Activated naive CD8-positive, alpha-beta T cell (primary cell): ENCODE results near the gene SHC3.

Experiments
- H3K27ac Mint-ChIP-seq: one replicate; pipeline ENCODE4 v1.8.0; 2021; ENCODE audit warnings: mixed read lengths
- H3K27me3 Mint-ChIP-seq: one replicate; pipeline ENCODE4 v1.8.0; 2021; ENCODE audit warnings: mixed read lengths
- H3K36me3 Mint-ChIP-seq: one replicate; pipeline ENCODE4 v1.8.0; 2021; ENCODE audit warnings: mixed read lengths
- H3K4me1 Mint-ChIP-seq: one replicate; pipeline ENCODE4 v1.8.0; 2021; ENCODE audit warnings: low read depth, mixed read lengths
- H3K4me3 Mint-ChIP-seq: one replicate; pipeline ENCODE4 v1.8.0; 2021; ENCODE audit warnings: mild to moderate bottlenecking, mixed read lengths
- H3K9me3 Mint-ChIP-seq: one replicate; pipeline ENCODE4 v1.8.0; 2021; ENCODE audit warnings: low read depth, mixed read lengths

The SHC3 gene

DNA sequence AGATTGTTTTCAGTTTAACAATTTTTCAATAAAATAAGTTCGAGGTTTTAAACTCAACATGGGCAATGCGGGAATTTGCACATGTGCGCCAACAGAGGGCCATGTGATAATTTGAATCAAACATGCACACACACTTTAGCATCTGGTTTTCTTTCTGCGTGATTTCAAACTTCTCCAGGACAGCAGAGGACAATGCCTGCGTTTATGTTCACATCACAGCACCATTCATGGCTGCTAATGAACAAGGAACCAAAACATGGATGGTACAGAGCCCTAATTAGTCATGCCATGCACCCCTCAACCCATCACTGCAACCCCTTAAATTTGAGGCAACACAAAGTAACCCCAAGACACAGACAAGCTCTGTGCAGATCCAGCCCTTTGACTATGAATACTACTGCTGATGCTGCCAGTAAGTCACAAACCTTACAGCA is 2.8 kb downstream of the SHC3 start:
- H3K9me3 Mint-ChIP-seq = no peaks in the 10 kb centered on the region
- peaks cover 26% of the 10 kb centered on the region for H3K4me1 Mint-ChIP-seq
- no peak overlapping the region for H3K27ac Mint-ChIP-seq
- H3K36me3 Mint-ChIP-seq = no peaks in the 10 kb centered on the region
- no peak overlapping the region for H3K4me3 Mint-ChIP-seq
- peaks cover 31% of the 10 kb centered on the region for H3K27me3 Mint-ChIP-seq

DNA sequence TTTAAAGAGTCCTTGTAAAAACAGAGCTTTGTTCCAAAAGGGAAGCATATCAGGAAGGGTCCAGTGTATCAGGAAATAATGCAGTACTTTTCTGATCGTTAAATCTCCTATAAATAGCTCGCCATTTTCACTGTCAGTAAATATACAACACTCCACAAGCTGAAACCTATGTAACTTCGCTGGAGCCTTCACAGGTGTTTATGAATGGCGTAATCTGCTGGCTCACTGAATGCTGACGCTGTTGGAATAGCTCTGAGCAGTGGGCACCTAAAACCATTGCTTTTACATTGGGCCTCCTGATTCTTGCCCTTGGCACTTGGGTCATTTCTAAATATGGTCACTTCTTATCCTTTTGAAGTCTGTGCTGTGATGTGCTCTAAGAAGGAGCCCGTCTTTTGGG is 4.3 kb downstream of the SHC3 start:
- no peak overlapping the region for H3K4me3 Mint-ChIP-seq
- no peak overlapping the region for H3K27ac Mint-ChIP-seq
- peaks cover 12% of the 10 kb centered on the region for H3K4me1 Mint-ChIP-seq
- H3K9me3 Mint-ChIP-seq = no peaks in the 10 kb centered on the region
- H3K36me3 Mint-ChIP-seq = no peaks in the 10 kb centered on the region
- H3K27me3 Mint-ChIP-seq = peaks cover 21% of the 10 kb centered on the region

DNA sequence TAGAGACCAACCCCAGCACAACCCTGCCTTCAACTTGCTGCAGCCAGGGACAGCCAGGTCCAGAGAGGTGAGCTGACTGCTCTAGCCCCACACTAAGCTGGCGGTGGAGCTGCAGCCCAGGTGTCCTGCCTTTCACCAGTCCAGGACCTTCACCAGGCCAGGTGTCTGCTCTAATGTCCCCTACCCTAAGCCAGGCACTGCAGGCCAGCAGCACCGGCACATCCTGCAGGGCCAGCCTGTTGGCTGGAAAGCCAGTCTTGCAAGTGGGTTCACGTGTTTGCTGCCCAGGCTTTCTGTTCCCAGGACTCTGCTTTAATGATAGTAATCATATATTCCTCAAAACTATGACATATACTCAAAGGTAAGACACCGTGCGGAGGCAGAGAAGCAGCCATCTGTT is 5.5 kb downstream of the SHC3 start:
- Mint-ChIP-seq H3K27me3 (peaks cover 17% of the 10 kb centered on the region), H3K4me1 (peaks cover 3% of the 10 kb centered on the region), H3K9me3 (no peaks in the 10 kb centered on the region), H3K36me3 (no peaks in the 10 kb centered on the region), H3K27ac (no peak overlapping the region), H3K4me3 (no peak overlapping the region)

DNA sequence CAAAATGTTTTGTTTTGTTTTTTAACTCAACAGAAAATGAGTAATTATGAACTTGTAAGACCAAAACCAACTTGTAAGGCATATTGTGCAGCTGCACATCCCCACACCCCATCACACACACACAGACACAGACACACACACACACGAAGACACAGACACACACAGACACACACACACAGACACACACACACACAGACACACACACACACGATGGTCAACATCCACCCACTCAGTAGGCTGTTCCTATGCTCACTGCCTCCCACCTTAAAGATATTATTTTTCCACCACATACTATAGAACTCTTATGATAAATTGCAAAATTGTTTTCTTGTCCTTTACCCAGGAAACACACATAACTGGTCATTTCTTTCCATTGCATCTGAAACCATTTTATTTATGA is 6.2 kb downstream of the SHC3 start:
- Mint-ChIP-seq H3K9me3 (no peaks in the 10 kb centered on the region), H3K4me1 (peaks cover 3% of the 10 kb centered on the region), H3K4me3 (no peak overlapping the region), H3K27me3 (peaks cover 17% of the 10 kb centered on the region), H3K36me3 (no peaks in the 10 kb centered on the region), H3K27ac (no peak overlapping the region)

DNA sequence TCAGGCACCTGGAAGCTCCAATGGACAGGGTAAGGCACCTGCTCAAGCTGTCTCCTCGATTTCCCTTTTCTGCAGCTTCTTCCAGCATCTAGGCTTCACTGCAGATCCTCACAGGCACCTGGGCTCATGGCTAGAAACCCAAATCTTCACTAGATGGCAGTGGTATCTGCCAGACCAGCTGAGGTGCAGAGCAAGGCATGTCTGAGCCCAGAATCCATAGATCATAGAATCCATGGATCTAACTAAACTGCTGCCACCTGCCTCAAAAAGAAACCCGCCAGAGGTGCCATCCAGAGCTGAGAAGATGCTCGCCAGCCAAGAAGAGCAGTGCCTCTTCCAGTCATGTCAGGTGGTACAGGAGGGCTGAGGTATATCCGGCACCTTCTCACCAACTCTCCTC is 6.9 kb downstream of the SHC3 start:
- Mint-ChIP-seq H3K27me3 (peaks cover 11% of the 10 kb centered on the region), H3K27ac (no peak overlapping the region), H3K4me3 (no peak overlapping the region), H3K36me3 (no peaks in the 10 kb centered on the region), H3K9me3 (no peaks in the 10 kb centered on the region), H3K4me1 (peaks cover under 1% of the 10 kb centered on the region)

DNA sequence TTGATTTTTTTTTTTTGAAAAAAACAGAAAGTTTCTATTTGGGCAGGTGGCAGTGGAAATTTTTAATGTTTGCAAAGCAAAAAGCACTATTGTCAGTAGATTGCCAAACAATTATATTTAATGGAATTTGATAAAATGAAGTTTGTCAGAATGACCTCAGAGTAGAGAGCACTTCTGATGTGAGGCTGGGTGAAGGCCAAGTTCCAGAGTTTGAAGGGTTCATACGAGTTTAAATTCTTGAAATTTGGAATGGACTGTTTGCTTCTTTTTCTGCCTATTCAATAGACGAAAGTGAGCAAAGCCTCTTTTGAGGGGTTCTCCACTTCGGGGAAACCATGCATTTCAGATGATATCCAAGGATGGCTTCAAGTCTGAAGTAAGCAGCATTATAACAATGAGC is 7.4 kb downstream of the SHC3 start:
- Mint-ChIP-seq H3K4me1 (no peaks in the 10 kb centered on the region), H3K4me3 (no peak overlapping the region), H3K36me3 (no peaks in the 10 kb centered on the region), H3K27me3 (peaks cover 10% of the 10 kb centered on the region), H3K9me3 (no peaks in the 10 kb centered on the region), H3K27ac (no peak overlapping the region)

DNA sequence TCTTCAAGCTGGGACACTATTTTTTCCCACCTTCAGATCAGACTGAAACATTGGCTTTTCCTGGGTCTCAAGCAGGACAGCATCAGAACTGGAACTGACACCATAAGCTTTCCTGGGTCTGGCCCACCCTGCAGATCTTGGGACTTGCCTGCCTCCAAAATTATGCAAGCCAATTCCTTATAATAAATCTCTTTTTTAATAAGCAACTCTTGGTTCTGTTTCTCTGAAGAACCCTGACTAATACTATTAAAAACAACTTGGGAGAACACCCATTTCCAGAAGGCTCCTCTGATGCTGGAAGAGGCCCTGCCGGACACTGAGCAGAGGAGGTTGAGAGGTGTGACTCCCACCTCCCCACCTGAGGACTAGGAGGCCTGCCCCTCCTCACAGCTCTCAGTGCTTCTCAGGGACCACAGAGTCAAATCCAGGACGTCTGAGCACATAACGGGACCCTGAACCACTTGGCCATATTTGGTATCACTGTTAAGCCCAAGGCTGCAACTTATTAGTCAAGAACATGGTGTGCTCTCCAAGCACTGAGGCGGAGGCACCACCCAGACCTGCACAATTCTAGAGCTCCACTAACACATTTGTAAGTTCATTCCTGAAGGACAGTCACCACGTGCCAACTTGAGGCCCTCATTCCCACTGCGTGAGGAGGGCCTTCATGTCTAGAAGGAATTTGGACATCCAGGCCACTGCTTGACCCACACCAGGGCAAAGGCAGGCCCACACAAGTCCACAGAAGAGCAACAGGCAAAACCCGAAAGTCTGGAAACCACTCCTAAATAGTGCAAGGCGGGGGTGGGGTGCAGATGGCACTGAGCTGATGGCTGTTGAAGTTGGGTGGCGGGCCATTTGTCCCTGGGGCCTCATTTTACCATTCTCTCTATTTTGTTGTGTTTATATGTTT is 9.5 kb downstream of the SHC3 start:
- Mint-ChIP-seq H3K36me3 (no peaks in the 10 kb centered on the region), H3K27me3 (peaks cover 10% of the 10 kb centered on the region), H3K27ac (no peak overlapping the region), H3K9me3 (no peaks in the 10 kb centered on the region), H3K4me3 (no peak overlapping the region), H3K4me1 (no peaks in the 10 kb centered on the region)

DNA sequence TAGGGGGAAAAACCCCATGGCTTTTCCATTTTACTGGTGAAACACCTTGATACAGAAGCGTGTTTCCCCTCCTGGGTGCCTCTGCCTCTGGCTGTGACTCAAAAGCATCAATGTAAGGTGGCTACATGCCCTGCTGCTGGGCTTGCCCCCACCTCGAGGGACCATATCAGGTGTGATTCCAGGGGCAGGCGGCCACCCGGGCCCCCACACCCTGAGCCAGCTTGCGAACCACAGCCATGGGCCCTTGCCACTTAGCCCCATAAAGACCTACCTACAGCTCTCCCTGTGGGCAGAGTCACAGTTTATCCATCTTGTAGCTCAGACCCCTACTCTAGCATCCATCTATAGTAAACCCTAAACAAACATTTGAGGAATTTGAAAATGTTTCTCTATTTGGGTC is 10.8 kb downstream of the SHC3 start:
- no peak overlapping the region for H3K27ac Mint-ChIP-seq
- H3K9me3 Mint-ChIP-seq = no peaks in the 10 kb centered on the region
- H3K4me3 Mint-ChIP-seq = no peak overlapping the region
- H3K36me3 Mint-ChIP-seq = no peaks in the 10 kb centered on the region
- peaks cover 8% of the 10 kb centered on the region for H3K27me3 Mint-ChIP-seq
- H3K4me1 Mint-ChIP-seq = no peaks in the 10 kb centered on the region

DNA sequence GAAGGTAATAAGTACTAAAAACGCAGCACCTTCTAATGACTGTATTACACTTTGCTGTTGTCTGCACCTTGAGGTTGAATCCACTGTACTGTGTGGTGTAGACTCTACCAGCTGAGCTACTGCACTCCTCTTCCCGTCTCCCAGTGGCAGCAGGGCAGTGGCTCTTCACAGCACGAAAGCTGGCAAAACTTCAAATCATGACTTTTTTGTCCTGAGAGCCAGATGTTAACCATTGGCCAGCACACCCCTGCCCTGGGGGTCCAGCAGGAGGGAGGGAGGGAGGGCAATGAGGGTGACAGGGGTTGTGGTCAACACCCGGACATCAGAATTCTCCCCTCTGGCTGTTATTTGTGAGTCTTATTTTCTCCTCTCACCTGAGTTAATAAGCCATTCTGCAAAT is 11.8 kb downstream of the SHC3 start:
- Mint-ChIP-seq H3K4me3 (no peak overlapping the region), H3K36me3 (no peaks in the 10 kb centered on the region), H3K9me3 (no peaks in the 10 kb centered on the region), H3K27me3 (peaks cover 6% of the 10 kb centered on the region), H3K27ac (no peak overlapping the region), H3K4me1 (no peaks in the 10 kb centered on the region)

DNA sequence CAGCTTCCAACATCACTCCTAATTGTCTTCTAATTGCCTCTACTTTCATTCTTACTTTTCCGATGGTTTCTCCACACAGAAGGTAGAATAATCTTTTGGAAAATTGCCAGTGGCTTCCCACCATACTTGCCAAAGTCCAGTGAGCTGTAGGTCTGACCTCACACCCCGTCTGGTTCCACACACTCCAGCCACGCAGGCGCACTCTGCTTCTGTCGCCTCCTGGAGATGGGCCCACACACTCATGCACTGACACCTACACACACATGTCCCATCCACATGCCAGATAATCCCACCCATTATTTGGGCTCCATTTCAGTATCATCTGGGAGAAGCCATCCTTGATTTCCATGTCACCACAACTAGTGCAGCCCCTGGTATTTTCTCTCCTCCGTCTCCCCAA is 12.7 kb downstream of the SHC3 start:
- peaks cover 3% of the 10 kb centered on the region for H3K36me3 Mint-ChIP-seq
- H3K4me3 Mint-ChIP-seq = no peak overlapping the region
- H3K9me3 Mint-ChIP-seq = peaks cover 3% of the 10 kb centered on the region
- peaks cover 10% of the 10 kb centered on the region for H3K27me3 Mint-ChIP-seq
- no peak overlapping the region for H3K27ac Mint-ChIP-seq
- H3K4me1 Mint-ChIP-seq = no peaks in the 10 kb centered on the region

DNA sequence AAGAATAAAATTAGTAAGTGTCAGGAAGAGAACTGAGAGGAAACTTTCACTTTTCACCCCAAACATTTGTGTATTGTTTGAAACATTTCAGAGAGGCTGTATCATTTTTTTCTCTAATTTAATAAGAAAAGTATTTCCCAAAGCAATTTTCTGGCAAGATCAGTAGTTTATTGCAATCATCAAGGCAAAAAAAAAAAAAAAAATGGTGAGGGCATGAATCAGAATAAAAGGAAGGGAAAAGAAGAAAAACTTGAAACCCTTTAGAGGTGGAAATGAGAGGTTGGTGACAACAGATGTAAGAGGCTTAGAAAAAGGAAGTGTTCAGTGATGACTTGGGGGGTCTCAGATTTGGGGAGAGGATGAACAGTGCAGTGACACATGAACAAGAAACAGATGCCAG is 13.3 kb downstream of the SHC3 start:
- Mint-ChIP-seq H3K27me3 (peaks cover 11% of the 10 kb centered on the region), H3K4me1 (no peaks in the 10 kb centered on the region), H3K36me3 (peaks cover 3% of the 10 kb centered on the region), H3K9me3 (peaks cover 3% of the 10 kb centered on the region), H3K27ac (no peak overlapping the region), H3K4me3 (no peak overlapping the region)

DNA sequence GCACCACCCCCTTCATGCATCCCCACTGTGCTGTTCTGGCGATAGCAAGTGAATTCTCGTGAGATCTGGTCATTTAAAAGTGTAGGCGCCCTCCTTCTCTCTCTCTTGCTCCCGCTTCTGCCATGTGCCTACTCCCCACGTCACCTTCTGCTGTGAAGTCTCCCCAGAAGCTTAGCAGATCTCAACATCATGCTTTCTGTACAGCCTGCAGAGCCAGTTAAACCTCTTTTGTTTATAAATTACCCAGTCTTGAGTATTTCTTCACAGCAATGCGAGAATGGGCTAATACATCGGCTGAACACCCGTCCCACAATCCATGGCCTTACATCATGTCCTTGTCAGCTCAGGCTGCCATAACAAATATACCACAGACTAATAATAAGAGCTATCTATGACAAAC is 17.4 kb downstream of the SHC3 start:
- Mint-ChIP-seq H3K9me3 (peaks cover 3% of the 10 kb centered on the region), H3K27ac (no peak overlapping the region), H3K4me3 (no peak overlapping the region), H3K4me1 (no peaks in the 10 kb centered on the region), H3K27me3 (peaks cover 20% of the 10 kb centered on the region), H3K36me3 (peaks cover 3% of the 10 kb centered on the region)

DNA sequence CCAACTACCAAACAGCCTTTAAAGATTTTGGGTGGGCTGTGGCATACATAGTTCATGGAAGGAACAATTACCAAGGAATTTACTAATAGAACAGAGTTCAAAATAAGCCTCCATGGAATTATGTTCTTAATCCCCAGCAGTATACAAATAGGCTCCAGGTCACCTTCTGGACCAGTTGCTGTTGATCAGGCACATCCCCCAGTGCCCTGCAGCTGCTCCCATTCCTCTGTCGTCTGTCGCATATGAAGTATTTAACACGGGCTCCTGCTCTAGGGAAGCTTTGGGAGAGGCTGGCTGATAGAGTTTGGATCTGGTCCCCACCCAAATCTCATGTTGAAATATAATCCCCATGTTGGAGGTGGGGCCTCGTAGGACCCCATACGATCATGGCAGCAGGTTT is 17.8 kb downstream of the SHC3 start:
- Mint-ChIP-seq H3K4me1 (peaks cover 1% of the 10 kb centered on the region), H3K27ac (no peak overlapping the region), H3K27me3 (peaks cover 22% of the 10 kb centered on the region), H3K4me3 (no peak overlapping the region), H3K36me3 (peaks cover 3% of the 10 kb centered on the region), H3K9me3 (peaks cover 3% of the 10 kb centered on the region)

DNA sequence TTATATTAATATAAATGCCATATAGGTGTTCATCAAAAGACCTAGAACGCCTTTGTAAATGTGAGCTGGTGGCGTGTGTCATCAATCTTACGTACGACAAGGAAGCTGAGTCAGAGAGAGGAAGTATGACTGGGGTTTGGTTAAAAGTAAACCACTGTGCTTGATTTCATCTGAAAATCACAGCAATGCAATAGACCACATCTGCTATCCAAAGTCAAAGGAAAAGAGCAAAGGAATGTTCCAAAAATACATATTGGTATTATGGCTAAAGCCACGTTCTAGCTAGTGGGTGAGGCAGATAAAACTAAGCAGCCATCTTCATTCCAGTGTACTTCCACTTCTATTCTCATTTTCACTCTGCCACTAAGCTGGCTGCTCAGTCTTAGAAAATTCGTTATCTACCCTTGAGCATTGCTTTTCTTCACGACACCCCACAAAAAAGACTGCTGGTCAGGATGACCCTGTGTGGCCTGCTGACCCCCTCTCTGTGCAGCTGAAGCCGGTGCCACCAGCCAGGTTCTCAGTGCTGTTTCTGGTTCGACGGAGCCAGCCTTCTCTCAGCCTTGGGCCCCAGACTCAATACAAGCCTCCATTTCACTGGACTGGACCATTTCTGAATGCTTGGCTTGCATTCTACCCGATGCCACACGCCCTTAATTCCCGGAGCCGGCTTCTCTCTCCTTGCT is 23.8 kb downstream of the SHC3 start:
- H3K4me1 Mint-ChIP-seq = peaks cover 27% of the 10 kb centered on the region
- no peaks in the 10 kb centered on the region for H3K9me3 Mint-ChIP-seq
- H3K36me3 Mint-ChIP-seq = no peaks in the 10 kb centered on the region
- H3K27ac Mint-ChIP-seq = no peak overlapping the region
- H3K27me3 Mint-ChIP-seq = peaks cover 20% of the 10 kb centered on the region
- no peak overlapping the region for H3K4me3 Mint-ChIP-seq

DNA sequence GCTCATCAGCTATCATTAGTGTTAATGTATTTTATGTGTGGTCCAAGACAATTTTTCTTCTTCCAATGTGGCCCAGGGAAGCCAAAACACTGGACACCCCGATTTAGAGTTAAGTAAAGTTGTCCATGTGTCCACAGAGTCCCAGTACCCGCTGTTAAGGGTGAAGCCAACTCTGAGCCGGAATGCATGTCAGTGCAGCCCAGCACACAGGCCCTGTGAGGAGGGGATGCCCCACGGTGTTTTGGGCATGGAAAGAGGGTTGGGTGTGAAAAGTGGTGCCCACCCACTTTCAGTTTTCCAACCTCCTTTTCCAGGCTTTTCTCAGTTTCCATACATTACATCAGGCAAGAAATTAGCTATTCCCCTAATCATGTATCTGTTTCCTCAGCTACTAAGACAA is 24.4 kb downstream of the SHC3 start:
- H3K27me3 Mint-ChIP-seq = peaks cover 20% of the 10 kb centered on the region
- peaks cover 27% of the 10 kb centered on the region for H3K4me1 Mint-ChIP-seq

More for the DNA sequence above, 24.4 kb downstream of the SHC3 start:
- no peaks in the 10 kb centered on the region for H3K36me3 Mint-ChIP-seq
- no peaks in the 10 kb centered on the region for H3K9me3 Mint-ChIP-seq
- H3K4me3 Mint-ChIP-seq = peak overlapping the region; percentile 38
- no peak overlapping the region for H3K27ac Mint-ChIP-seq
